Activated CD4-positive, alpha-beta T cell treated with anti-CD3 and anti-CD28 coated beads for 4 hours (primary cell): ENCODE measurements around the gene FEM1B.

Source experiments
- DNase-seq, 2 donors: peaks; one replicate each; pipeline ENCODE4 v3.0.0-alpha.2; 2020

Gene FEM1B

DNA sequence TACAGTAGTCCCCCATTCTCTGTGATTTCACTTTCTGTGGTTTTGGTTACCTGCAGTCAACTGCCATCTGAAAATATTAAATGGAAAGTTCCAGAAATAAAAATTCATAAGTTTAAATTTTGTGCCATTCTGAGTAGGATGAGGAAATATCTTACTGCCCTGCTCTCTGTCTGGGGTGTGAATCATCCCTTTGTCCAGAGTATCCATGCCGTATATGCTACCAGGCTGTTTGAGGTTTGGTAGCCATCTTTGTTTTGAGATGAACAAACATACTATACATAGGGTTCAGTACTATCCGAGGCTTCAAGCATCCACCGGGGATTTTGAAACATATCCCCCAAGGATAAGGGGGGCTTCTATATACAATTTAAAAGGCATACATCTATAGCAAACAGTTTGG lies 16.3 kb upstream of the FEM1B start:
- no peak for DNase-seq

- no peak for DNase-seq
Measured at GRCh38 chr15:68261980-68262379, 15.6 kb upstream of the FEM1B start.

GRCh38 chr15:68262514-68263356 lies 14.8 kb upstream of the FEM1B start:
- no peak for DNase-seq

DNA sequence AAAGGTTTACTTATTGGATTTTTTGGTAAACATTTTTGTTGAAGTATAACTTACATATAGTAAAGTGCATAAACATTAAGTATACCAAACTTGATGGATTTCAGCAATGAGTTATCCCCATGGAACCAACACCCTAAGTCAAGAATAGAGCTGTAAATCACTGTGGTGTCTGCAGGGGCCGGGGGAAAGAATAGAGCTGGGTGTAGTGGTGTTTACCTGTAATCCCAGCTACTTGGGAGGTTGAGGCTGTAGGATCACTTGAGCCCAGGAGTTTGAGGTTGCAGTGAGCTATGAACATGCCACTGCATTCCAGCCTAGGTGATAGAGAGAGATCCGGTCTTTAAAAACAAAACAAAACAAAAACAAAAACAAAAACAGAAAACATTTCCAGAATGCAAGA lies 13.3 kb upstream of the FEM1B start:
- no peak for DNase-seq

DNA sequence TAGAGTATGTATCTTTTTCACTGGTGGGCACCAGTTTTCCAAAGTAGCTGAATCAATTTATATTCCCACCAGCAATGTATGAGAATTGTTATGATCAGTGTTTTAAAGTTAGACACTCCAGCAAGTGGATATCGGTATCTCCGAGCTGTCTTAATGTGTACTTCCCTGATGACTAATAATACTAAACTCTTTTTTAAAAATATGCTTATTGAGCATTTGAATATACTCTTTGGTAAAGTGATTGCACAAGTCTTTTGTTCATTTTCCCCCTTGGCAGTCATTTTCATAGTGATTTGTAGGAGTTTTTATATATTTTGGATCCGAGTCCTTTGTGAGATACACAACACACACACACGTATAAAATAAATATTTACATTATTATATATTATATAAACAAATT lies 12.5 kb upstream of the FEM1B start:
- no peak for DNase-seq

DNA sequence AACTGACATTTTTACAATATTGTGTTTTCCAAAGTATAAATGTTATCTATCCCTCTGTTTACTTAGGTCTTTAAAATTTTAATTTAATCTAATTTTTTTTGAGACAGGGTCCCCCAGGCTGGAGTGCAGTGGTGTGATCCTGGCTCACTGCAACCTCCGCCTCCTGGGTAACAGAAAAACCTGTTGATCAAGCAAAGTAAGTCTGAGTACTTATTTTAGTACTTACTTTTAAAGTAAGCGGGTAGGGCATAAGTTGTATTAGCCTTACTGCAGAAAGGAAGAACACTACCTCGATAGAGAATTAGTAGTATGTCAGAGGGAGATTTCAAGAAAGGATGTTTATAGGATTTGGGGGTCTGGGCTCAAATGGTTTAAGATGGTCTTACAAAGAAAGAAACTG lies 11.9 kb upstream of the FEM1B start:
- DNase-seq, result no peak

DNA sequence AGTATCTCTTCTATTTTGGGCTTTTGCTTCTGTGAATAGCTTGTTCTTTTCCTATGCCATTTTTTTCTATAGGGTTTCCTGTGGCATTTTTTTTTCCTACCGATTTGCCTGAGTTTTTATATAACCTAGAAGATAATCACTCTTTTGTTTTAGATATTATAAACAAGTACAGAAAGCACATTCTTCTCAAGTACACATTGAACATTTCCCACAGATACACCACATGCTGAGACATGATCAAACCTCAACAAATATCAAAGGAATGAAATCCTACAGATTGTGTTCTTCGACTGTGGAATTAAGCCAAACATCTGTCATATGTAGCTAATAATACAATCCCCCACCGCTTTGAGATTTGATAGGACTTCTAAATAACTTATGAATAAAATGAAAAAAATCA lies 9.1 kb upstream of the FEM1B start:
- no peak for DNase-seq

DNA sequence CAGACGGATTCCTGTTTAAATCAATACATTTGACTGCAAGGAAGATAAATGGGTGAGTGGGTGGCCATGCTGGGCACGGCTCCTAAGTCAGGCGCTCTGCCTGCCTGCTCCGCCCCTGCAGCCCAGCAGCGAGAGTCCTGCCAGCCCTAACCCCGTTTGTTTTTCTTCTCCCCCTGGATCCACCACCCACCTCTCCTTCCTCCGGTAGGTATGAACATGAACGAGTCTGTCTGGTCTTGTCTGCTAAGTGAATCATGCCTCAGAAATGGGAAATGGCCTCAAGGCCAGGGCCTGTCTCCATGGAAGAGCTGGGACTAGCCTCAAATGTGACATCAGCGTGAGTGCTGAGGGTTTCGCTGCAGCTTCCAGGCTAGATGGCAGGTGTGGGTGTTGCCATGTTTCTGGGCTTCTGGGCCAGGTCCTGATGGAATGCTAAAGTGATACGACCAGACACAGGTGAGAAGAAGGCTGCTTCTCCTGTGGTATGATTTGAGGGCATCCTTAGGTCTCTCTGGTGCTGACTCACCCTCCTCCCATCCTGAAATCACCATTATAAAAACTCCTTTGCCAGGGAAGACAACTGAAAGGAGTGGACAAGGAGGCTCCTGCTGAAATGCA lies 5.6 kb upstream of the FEM1B start:
- no peak for DNase-seq

DNA sequence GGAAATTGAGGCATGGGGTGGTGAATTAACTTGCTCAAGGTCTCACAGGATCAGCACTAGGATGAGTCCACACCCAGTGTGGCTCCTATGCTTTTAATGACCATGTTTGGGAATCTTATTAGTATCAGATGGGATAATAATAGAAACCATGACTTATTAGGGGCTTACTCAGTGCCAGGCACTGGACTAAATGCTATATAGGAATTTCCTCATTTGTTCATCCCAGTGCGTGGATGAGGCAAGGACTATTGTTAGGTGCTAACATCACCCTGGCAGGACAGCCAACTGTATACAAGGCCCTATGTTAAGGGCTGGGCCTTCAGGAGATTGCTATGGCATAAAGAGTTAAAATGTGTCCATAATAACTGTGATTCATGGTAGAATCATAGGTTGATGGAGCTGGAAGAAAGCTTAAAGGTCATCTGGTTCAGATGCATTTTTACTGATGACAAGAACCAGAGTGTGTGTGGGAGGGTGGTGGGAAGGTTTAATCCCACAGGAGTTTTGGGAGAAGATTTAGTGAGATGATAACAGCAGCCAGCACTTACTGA lies 4.7 kb upstream of the FEM1B start:
- DNase-seq, result no peak

DNA sequence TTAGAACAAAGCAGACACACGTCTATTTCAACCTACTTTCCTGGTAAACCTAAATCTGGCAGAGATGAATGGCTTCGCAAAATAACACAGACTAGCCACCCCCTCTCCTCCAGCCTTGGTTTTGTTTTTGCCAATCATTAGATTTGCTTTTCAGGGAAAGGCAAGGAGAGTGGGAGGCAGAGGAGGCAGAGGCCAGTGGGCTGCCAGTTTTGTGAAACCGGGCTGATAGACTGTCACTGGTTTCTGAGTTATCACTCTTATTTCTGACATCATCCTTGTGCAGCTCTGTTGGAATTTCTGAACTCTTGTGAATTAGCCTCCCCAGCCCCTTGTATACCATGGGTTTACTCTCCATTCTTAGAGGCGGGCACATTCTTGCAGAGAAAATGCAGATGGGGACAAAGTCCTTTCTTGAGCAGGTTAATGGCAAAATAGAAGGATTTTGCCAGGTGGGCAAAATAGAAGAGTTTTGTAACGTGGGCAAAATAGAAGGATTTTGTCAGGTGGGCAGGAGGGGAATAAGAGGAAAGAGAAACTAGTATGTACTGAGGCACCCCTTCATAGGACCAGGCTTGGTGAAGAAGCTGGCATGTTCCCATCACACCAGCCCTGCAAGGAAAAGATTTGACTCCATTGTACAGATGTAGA lies 3.2 kb upstream of the FEM1B start:
- no peak for DNase-seq

DNA sequence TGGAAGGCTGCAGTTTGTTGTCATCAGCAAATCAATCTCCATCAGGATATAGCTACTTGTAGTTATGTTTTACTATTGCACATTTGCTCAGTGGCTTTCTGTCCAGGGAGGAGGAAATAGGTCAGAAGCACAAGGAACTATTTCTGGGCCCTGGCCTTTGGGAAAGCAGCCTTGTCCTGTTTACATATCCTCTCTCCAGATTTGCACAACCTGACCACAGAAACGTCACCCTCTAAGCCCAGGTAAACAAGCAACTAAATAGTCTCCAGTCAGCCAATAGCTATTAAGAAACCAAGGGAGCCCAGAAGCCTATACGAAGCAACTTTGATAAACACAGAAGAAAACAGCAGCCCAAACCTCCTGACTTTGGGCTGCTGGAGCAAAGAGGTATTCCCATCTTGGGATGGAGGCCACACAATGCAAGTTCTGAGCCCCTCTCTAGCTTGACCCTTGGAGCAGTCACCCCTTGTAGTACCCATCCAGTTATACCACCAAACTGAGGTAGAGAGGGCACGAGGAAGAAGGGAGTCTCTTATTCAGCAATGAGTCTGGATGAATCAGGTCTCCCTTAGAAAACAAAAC lies 2.3 kb upstream of the FEM1B start:
- DNase-seq, result no peak

DNA sequence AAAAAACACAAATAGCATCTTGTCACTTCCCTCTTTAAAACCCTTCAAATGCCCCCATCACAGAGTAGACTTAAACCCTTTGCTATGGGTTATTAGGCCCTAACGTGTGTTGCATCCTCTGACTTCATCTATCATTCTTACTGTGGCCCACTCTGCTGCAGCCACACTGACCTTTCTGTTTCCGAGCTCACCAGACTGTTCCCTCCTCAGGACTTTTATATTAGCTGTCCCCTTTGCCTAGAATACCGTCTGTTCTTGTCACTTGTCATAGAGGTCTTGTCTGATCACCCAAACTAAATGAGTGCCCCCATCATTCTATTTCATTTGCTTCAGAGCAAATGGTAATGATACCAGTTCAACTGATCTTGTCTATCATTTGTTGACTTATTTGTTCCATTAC lies 877 bp upstream of the FEM1B start:
- DNase-seq, result no peak

- peak; percentile 7 to 8 for DNase-seq
Measured at GRCh38 chr15:68277131-68277602, 378 bp upstream of the FEM1B start.

DNA sequence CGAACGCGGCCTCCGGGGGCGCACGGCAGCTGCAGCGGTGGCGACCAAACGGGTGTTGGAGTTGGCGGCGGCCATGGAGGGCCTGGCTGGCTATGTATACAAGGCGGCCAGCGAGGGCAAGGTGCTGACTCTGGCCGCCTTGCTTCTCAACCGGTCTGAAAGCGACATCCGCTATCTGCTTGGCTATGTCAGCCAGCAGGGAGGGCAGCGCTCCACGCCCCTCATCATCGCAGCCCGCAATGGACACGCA lies 725 bp downstream of the FEM1B start:
- no peak for DNase-seq

GRCh38 chr15:68278595-68279405 lies 1.3 kb downstream of the FEM1B start:
- DNase-seq, result no peak

- DNase-seq, result no peak
Measured at GRCh38 chr15:68279779-68280753, 2.5 kb downstream of the FEM1B start.

- no peak for DNase-seq
Measured at GRCh38 chr15:68281008-68281407, 3.5 kb downstream of the FEM1B start.

DNA sequence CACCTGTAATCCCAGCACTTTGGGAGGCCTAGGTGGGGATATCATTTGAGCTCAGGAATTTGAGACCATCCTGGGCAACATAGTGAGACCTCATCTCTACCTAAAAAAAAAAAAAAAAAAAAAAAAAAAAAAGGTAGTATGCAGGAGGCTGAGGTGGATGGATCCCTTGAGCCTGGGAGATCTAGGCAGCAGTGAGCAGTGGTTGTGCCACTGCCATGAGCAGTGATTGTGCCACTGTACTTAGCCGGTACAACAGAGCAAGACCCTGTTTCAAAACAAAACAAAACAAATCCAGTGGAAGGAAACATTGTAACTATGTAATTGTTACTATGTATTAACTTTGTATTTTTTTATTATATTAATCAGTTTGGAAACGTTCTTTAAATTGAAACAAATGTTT lies 5.9 kb downstream of the FEM1B start:
- DNase-seq, result no peak

DNA sequence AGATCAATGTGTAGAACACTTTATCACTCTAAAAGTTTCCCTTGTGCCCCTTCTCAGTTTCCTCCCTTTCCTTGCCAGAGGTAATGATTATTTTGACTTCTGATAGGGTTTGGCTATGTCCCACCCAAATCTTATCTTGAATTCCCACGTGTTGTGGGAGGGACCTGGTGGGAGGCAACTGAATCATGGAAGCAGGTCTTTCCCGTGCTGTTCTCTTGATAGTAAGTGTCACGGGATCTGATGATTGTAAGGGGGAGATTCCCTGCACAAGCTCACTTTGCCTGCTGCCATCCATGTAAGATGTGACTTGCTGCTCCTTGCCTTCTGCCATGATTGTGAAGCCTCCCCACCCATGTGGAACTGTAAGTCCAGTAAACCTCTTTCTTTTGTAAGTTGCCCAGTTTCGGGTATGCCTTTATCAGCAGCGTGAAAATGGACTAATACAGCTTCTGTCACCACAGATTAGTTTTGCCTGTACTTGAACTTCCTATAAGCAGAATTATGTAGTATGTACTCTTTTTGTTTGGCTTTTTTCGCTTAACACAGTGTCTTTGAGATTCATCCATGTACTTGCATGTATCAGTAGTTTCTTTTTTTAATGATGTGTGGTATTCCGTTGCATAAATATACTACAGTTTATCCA lies 7.2 kb downstream of the FEM1B start:
- DNase-seq, result no peak

GRCh38 chr15:68285259-68285980 lies 7.9 kb downstream of the FEM1B start:
- no peak for DNase-seq
